Nephron (organoid): ENCODE results near the gene PPP4R1.
A peak's percentile ranks its signal among the peaks of the same experiment; 100 is the strongest.

Source experiments
- H3K27ac Mint-ChIP-seq, 3 experiments: 2 replicates each; pipeline ENCODE4 v1.8.0; 2020; ENCODE audit warnings: mixed read lengths in 3 of 3, mild to moderate bottlenecking in 2 of 3, moderate library complexity in 1 of 3
- H3K27me3 Mint-ChIP-seq: 2 replicates; pipeline ENCODE4 v1.8.0; 2021; ENCODE audit warnings: low read depth, mild to moderate bottlenecking, moderate library complexity, mixed read lengths
- H3K36me3 Mint-ChIP-seq: 2 replicates; pipeline ENCODE4 v1.8.0; 2020; ENCODE audit warnings: low read depth, mixed read lengths
- H3K4me1 Mint-ChIP-seq: 2 replicates; pipeline ENCODE4 v1.8.0; 2020; ENCODE audit warnings: mixed read lengths
- H3K4me3 Mint-ChIP-seq, 3 experiments: 2 replicates each; pipeline ENCODE4 v1.8.0; 2020; ENCODE audit warnings: mild to moderate bottlenecking in 3 of 3, mixed read lengths in 3 of 3, moderate library complexity in 2 of 3
- H3K9me3 Mint-ChIP-seq: 2 replicates; pipeline ENCODE4 v1.8.0; 2020; ENCODE audit warnings: mixed read lengths
- TF ChIP-seq, protein P1 (sequence below), 3 experiments: fragments of 200-600 bp; sonication (generic); IDR thresholded peaks; one replicate each; pipeline ENCODE4 v1.5.0; 2021; ENCODE audit warnings: antibody characterized with exemption in 3 of 3; ENCODE audit not compliant: unreplicated experiment in 3 of 3

The PPP4R1 gene

GRCh38 chr18:9619545-9619944 is 5.2 kb upstream of the PPP4R1 start:
- TF ChIP-seq, protein P1, sequence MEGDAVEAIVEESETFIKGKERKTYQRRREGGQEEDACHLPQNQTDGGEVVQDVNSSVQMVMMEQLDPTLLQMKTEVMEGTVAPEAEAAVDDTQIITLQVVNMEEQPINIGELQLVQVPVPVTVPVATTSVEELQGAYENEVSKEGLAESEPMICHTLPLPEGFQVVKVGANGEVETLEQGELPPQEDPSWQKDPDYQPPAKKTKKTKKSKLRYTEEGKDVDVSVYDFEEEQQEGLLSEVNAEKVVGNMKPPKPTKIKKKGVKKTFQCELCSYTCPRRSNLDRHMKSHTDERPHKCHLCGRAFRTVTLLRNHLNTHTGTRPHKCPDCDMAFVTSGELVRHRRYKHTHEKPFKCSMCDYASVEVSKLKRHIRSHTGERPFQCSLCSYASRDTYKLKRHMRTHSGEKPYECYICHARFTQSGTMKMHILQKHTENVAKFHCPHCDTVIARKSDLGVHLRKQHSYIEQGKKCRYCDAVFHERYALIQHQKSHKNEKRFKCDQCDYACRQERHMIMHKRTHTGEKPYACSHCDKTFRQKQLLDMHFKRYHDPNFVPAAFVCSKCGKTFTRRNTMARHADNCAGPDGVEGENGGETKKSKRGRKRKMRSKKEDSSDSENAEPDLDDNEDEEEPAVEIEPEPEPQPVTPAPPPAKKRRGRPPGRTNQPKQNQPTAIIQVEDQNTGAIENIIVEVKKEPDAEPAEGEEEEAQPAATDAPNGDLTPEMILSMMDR (IDR thresholded peaks at IDR 0.05; ENCODE audit: unreplicated experiment in 3 of 3): no peak

GRCh38 chr18:9619056-9619455 is 4.7 kb upstream of the PPP4R1 start:
- Mint-ChIP-seq H3K4me1 (peaks cover 6% of the 10 kb centered on the region), H3K27ac (no peak overlapping the region), H3K4me3 (peak overlapping the region in 1 of 3 experiments; percentile 30), H3K36me3 (no peaks in the 10 kb centered on the region), H3K27me3 (no peaks in the 10 kb centered on the region), H3K9me3 (no peaks in the 10 kb centered on the region)
- TF ChIP-seq, protein P1 (IDR thresholded peaks at IDR 0.05; ENCODE audit: unreplicated experiment in 3 of 3): no peak

More at GRCh38 chr18:9619545-9619944, 5.2 kb upstream of the PPP4R1 start:
- no peak overlapping the region for H3K4me3 Mint-ChIP-seq
- no peaks in the 10 kb centered on the region for H3K27me3 Mint-ChIP-seq
- no peaks in the 10 kb centered on the region for H3K9me3 Mint-ChIP-seq
- H3K27ac Mint-ChIP-seq: no peak overlapping the region
- no peaks in the 10 kb centered on the region for H3K36me3 Mint-ChIP-seq
- peaks cover 6% of the 10 kb centered on the region for H3K4me1 Mint-ChIP-seq

- Mint-ChIP-seq H3K9me3 (no peaks in the 10 kb centered on the region), H3K4me3 (peak overlapping the region in 2 of 3 experiments; percentile 81 to 91), H3K27ac (peak overlapping the region; percentile 69 to 95 (median 72)), H3K36me3 (peaks cover 1% of the 10 kb centered on the region), H3K27me3 (no peaks in the 10 kb centered on the region), H3K4me1 (peaks cover 22% of the 10 kb centered on the region)
- TF ChIP-seq, protein P1 (IDR thresholded peaks at IDR 0.05; ENCODE audit: unreplicated experiment in 3 of 3): no peak
Measured at GRCh38 chr18:9617006-9617542, 2.7 kb upstream of the PPP4R1 start.

DNA sequence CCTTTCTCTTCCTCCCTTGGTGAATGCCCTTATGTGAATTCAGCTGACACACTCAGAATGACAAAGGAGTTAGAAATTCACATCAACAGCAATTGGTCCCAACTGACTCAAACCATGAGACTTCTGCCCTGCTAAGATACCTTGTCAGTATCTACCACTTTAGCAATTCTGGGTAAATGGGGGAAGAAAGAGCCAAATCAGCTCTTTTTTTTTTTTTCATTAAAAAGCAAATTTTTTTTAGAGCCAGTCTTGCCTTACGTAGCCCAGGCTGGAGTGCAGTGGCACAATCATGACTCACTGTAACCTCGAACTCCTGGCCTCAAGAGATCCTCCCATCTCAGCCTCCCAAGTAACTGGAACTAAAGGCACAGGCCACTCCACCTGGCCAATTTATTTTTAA is 1.7 kb upstream of the PPP4R1 start:
- Mint-ChIP-seq H3K27me3 (no peaks in the 10 kb centered on the region), H3K9me3 (no peaks in the 10 kb centered on the region)
- TF ChIP-seq, protein P1 (IDR thresholded peaks at IDR 0.05; ENCODE audit: unreplicated experiment in 3 of 3): no peak

DNA sequence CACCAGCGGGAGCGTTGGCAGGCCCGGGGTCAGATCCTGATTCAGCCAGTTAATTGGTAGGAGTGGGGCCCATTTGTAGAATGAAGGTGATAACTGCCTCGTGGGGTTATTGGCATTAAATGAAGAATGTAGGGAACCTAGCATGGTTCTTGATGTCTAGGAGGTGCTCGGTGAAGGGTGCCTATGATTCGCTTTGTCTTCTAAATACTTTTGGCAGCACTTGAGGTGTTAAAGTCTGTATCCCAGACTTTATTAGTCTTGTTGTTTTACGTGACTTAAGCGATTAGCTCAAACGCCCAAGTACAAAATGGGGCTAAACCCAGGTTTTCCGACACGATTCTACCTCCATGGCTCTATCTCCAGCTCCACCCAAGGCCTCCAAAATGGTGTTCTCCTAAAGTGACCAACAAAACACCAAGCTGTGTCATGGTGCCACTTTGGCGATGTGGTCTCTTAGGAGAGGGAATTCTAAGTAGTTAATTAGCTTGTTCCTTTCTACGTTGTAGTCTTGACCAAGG is 980 bp upstream of the PPP4R1 start:
- no peaks in the 10 kb centered on the region for H3K27me3 Mint-ChIP-seq
- H3K36me3 Mint-ChIP-seq: peaks cover 15% of the 10 kb centered on the region
- H3K4me3 Mint-ChIP-seq: peak overlapping the region; percentile 84 to 92 (median 91)
- no peaks in the 10 kb centered on the region for H3K9me3 Mint-ChIP-seq
- H3K27ac Mint-ChIP-seq: peak overlapping the region; percentile 96 to 99 (median 98)
- TF ChIP-seq, protein P1 (IDR thresholded peaks at IDR 0.05; ENCODE audit: unreplicated experiment in 3 of 3): no peak
- peaks cover 30% of the 10 kb centered on the region for H3K4me1 Mint-ChIP-seq

More for the DNA sequence above, 1.7 kb upstream of the PPP4R1 start:
- Mint-ChIP-seq H3K4me1 (peaks cover 27% of the 10 kb centered on the region), H3K4me3 (peak overlapping the region; percentile 84 to 92 (median 91)), H3K27ac (peak overlapping the region; percentile 96 to 99 (median 98)), H3K36me3 (peaks cover 10% of the 10 kb centered on the region)
